ENCODE results near the gene BEAN1. TPM values are rescaled to one million over a fixed set of nuclear protein-coding genes. Genes with fewer than 3 reads are reported as not detected.

BEAN1 gene
- total RNA-seq, 1 experiment from 2014 or later: 0.37 TPM

DNA sequence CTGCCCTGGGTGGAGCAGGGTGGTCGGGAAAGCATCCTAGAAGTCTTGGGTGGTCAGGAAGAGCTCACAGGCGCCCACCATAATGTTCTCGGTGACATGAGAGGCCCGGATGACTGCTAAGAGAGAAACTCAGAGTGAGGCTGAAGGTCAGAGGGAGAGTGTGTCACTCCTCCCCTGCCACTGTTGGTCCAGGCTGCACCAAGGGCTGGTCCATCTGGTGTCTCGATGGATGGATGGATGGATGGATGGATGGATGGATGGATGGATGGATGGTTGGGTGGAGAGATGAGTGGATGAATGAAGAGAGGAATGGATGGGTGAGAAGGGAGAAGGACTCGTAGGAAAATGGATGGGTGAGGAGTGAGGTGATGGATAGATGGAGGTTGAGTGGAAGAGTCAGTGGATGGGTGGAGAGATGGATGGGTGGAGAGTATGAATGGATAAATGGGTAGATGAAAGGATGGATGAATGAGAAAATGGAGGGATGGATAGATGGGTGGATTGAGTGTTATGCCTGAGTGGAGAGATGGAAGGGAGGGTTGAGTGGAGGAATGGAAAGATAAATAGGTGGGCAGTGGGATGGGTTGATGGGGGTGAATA lies 43.0 kb downstream of the BEAN1 start:
- Histone ChIP-seq H2AFZ (no peak overlapping the region), H3K27me3 (ENCODE audit: insufficient read depth, low read depth) (no peaks in the 10 kb centered on the region), H4K20me1 (ENCODE audit: insufficient read depth) (no peaks in the 10 kb centered on the region), H3K4me2 (no peak overlapping the region), H3K4me3 (no peak overlapping the region), H3K9me2 (ENCODE audit: insufficient read depth) (no peaks in the 10 kb centered on the region), H3K27ac (no peak overlapping the region), H3K4me1 (replicated peaks; ENCODE audit: insufficient read depth) (peaks cover 13% of the 10 kb centered on the region), H3K79me2 (ENCODE audit: low read depth) (no peaks in the 10 kb centered on the region), H3K9me3 (ENCODE audit: insufficient read depth, low read depth) (no peaks in the 10 kb centered on the region), H3F3A (ENCODE audit: insufficient read depth, low read depth) (peaks cover 5% of the 10 kb centered on the region; the same call in 1 of the 2 replicates), H3K36me3 (ENCODE audit: low read depth) (no peaks in the 10 kb centered on the region)
- intact Hi-C loops (cut with micrococcal nuclease; ENCODE audit: unreplicated experiment): no loop called here
- ChIA-PET CTCF (interaction anchor here (0.6 kb wide), 1 partner anchor 137 kb away, joined by 3 read pairs; no protein-coding TSS in a partner anchor), POLR2A (ENCODE audit: unreplicated experiment) (no interaction called here)
- DNase-seq: no peak
- BruUV-seq (replicated peaks): no TSS peak
- TF ChIP-seq EZH2 (IDR thresholded peaks at IDR 0.05; ENCODE audit: low read depth): no peak
- TF ChIP-seq, protein P1, sequence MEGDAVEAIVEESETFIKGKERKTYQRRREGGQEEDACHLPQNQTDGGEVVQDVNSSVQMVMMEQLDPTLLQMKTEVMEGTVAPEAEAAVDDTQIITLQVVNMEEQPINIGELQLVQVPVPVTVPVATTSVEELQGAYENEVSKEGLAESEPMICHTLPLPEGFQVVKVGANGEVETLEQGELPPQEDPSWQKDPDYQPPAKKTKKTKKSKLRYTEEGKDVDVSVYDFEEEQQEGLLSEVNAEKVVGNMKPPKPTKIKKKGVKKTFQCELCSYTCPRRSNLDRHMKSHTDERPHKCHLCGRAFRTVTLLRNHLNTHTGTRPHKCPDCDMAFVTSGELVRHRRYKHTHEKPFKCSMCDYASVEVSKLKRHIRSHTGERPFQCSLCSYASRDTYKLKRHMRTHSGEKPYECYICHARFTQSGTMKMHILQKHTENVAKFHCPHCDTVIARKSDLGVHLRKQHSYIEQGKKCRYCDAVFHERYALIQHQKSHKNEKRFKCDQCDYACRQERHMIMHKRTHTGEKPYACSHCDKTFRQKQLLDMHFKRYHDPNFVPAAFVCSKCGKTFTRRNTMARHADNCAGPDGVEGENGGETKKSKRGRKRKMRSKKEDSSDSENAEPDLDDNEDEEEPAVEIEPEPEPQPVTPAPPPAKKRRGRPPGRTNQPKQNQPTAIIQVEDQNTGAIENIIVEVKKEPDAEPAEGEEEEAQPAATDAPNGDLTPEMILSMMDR (conservative IDR thresholded peaks at IDR 0.05): no peak

- CTCF ChIA-PET: no interaction called here
Measured at GRCh38 chr16:66470556-66470955, 43.5 kb downstream of the BEAN1 start.

GRCh38 chr16:66471264-66471663 lies 44.2 kb downstream of the BEAN1 start:
- Histone ChIP-seq H4K20me1 (ENCODE audit: insufficient read depth) (no peaks in the 10 kb centered on the region), H3K27ac (no peak overlapping the region), H3K4me2 (no peak overlapping the region), H3K36me3 (ENCODE audit: low read depth) (no peaks in the 10 kb centered on the region), H3K9me2 (ENCODE audit: insufficient read depth) (no peaks in the 10 kb centered on the region), H3K79me2 (ENCODE audit: low read depth) (no peaks in the 10 kb centered on the region), H3K4me1 (replicated peaks; ENCODE audit: insufficient read depth) (peaks cover 19% of the 10 kb centered on the region), H3K9me3 (ENCODE audit: insufficient read depth, low read depth) (no peaks in the 10 kb centered on the region), H2AFZ (no peak overlapping the region), H3K27me3 (ENCODE audit: insufficient read depth, low read depth) (no peaks in the 10 kb centered on the region), H3F3A (ENCODE audit: insufficient read depth, low read depth) (peaks cover 10% of the 10 kb centered on the region), H3K4me3 (no peak overlapping the region)
- ChIA-PET POLR2A (ENCODE audit: unreplicated experiment) (interaction anchor here (0.6 kb wide), 1 partner anchor 96 kb away, joined by 6 read pairs; no protein-coding TSS in a partner anchor), CTCF (no interaction called here)
- TF ChIP-seq, protein P1 (conservative IDR thresholded peaks at IDR 0.05): no peak
- TF ChIP-seq EZH2 (IDR thresholded peaks at IDR 0.05; ENCODE audit: low read depth): no peak
- no TSS peak for BruUV-seq (replicated peaks)
- intact Hi-C loops (cut with micrococcal nuclease; ENCODE audit: unreplicated experiment): no loop called here
- no peak for DNase-seq

More at GRCh38 chr16:66470556-66470955, 43.5 kb downstream of the BEAN1 start:
- Histone ChIP-seq H3K4me2 (no peak overlapping the region), H3F3A (ENCODE audit: insufficient read depth, low read depth) (peaks cover 10% of the 10 kb centered on the region), H4K20me1 (ENCODE audit: insufficient read depth) (no peaks in the 10 kb centered on the region), H3K27ac (no peak overlapping the region), H2AFZ (no peak overlapping the region), H3K4me3 (no peak overlapping the region), H3K4me1 (replicated peaks; ENCODE audit: insufficient read depth) (peaks cover 18% of the 10 kb centered on the region), H3K9me2 (ENCODE audit: insufficient read depth) (no peaks in the 10 kb centered on the region), H3K27me3 (ENCODE audit: insufficient read depth, low read depth) (no peaks in the 10 kb centered on the region), H3K79me2 (ENCODE audit: low read depth) (no peaks in the 10 kb centered on the region), H3K36me3 (ENCODE audit: low read depth) (no peaks in the 10 kb centered on the region), H3K9me3 (ENCODE audit: insufficient read depth, low read depth) (no peaks in the 10 kb centered on the region)
- TF ChIP-seq, protein P1 (conservative IDR thresholded peaks at IDR 0.05): no peak
- no peak for TF ChIP-seq EZH2 (IDR thresholded peaks at IDR 0.05; ENCODE audit: low read depth)
- no peak for DNase-seq
- BruUV-seq (replicated peaks): no TSS peak
- POLR2A ChIA-PET (ENCODE audit: unreplicated experiment): no interaction called here
- intact Hi-C loops (cut with micrococcal nuclease; ENCODE audit: unreplicated experiment): no loop called here

Measured in PC-9 (cell line).